GM18861 (cell line): ENCODE results near the gene BICC1.

Experiments used
- ATAC-seq: cut with Tn5 transposase; IDR thresholded peaks from one replicate; pipeline ENCODE4 v1.9.1; 2021; ENCODE audit not compliant: unreplicated experiment

The BICC1 gene

GRCh38 chr10:58776568-58777318 lies 264.1 kb downstream of the BICC1 start:
- ATAC-seq = no peak

- ATAC-seq = no peak
Observed at GRCh38 chr10:58778966-58779365, 266.3 kb downstream of the BICC1 start.

GRCh38 chr10:58779594-58779993 lies 266.9 kb downstream of the BICC1 start:
- ATAC-seq = no peak

- no peak for ATAC-seq
Observed at GRCh38 chr10:58780476-58780875, 267.8 kb downstream of the BICC1 start.

GRCh38 chr10:58781873-58782488 lies 269.3 kb downstream of the BICC1 start:
- ATAC-seq = peak; percentile 66

GRCh38 chr10:58782876-58783851 lies 270.5 kb downstream of the BICC1 start:
- ATAC-seq = no peak

GRCh38 chr10:58784361-58784760 lies 271.7 kb downstream of the BICC1 start:
- ATAC-seq = no peak

GRCh38 chr10:58785354-58785753 lies 272.7 kb downstream of the BICC1 start:
- ATAC-seq = no peak

- no peak for ATAC-seq
Observed at GRCh38 chr10:58791137-58791536, 278.5 kb downstream of the BICC1 start.

- ATAC-seq = no peak
Observed at GRCh38 chr10:58795560-58795959, 282.9 kb downstream of the BICC1 start.

GRCh38 chr10:58796242-58796641 lies 283.6 kb downstream of the BICC1 start:
- no peak for ATAC-seq

GRCh38 chr10:58796824-58797223 lies 284.2 kb downstream of the BICC1 start:
- ATAC-seq = no peak

GRCh38 chr10:58797356-58797755 lies 284.7 kb downstream of the BICC1 start:
- no peak for ATAC-seq

- no peak for ATAC-seq
Observed at GRCh38 chr10:58802047-58802446, 289.4 kb downstream of the BICC1 start.

- no peak for ATAC-seq
Observed at GRCh38 chr10:58806323-58806722, 293.7 kb downstream of the BICC1 start.

- no peak for ATAC-seq
Observed at GRCh38 chr10:58806970-58807628, 294.4 kb downstream of the BICC1 start.

GRCh38 chr10:58807629-58808022 lies 295.0 kb downstream of the BICC1 start:
- ATAC-seq = no peak

- no peak for ATAC-seq
Observed at GRCh38 chr10:58810751-58811150, 298.1 kb downstream of the BICC1 start.

GRCh38 chr10:58813573-58813972 lies 300.9 kb downstream of the BICC1 start:
- ATAC-seq = no peak

GRCh38 chr10:58817201-58817846 lies 304.7 kb downstream of the BICC1 start:
- ATAC-seq = no peak
